Right atrium auricular region (tissue), 2 donors: ENCODE measurements around the gene CDH18. TPM values are rescaled to one million over a fixed set of nuclear protein-coding genes. Genes with fewer than 3 reads are reported as not detected.

Experiments used
- DNase-seq: peaks from one replicate; pipeline ENCODE4 v3.0.0-alpha.2; 2019; ENCODE audit warnings: low spot score
- H3K27ac ChIP-seq, 2 donors: fragments of 200-600 bp; sonication (generic); 1 replicate in 1 of 2; 2 replicates in 1 of 2; pipeline ENCODE4 v1.5.1; 2016 to 2019
- H3K27me3 ChIP-seq, 2 donors: fragments of 200-600 bp; sonication (generic); one replicate each; pipeline versions ENCODE4 v1.5.1 to v1.6.0; 2017 to 2019
- H3K36me3 ChIP-seq: fragments of 200-600 bp; sonication (generic); one replicate; pipeline ENCODE4 v1.5.1; 2016
- H3K4me1 ChIP-seq, 2 donors: fragments of 200-600 bp; sonication (generic); one replicate each; pipeline versions ENCODE4 v1.5.1 to v1.6.0; 2017 to 2019
- H3K4me3 ChIP-seq, 2 donors: fragments of 200-600 bp; sonication (generic); 1 replicate in 1 of 2; 2 replicates in 1 of 2; pipeline ENCODE4 v1.5.1; 2017 to 2019; ENCODE audit warnings: mild to moderate bottlenecking in 1 of 2, moderate library complexity in 1 of 2
- H3K9me3 ChIP-seq, 2 donors: fragments of 200-600 bp; sonication (generic); one replicate each; pipeline ENCODE4 v1.5.1; 2019
- total RNA-seq, 2 donors: library from RNA; depleted of rRNA; stranded (reverse); fragments of >200 nt; gene quantifications; one replicate each; pipeline ENCODE4 v1.1.0, GENCODE V29; 2016
- TF ChIP-seq, protein P1 (sequence below), 2 donors: fragments of 200-600 bp; sonication (generic); IDR thresholded peaks; one replicate each; pipeline ENCODE4 v1.5.1; 2019; ENCODE audit warnings: antibody characterized with exemption in 2 of 2

The CDH18 gene
- total RNA-seq, 2 donors from 2014 or later: not detected

DNA sequence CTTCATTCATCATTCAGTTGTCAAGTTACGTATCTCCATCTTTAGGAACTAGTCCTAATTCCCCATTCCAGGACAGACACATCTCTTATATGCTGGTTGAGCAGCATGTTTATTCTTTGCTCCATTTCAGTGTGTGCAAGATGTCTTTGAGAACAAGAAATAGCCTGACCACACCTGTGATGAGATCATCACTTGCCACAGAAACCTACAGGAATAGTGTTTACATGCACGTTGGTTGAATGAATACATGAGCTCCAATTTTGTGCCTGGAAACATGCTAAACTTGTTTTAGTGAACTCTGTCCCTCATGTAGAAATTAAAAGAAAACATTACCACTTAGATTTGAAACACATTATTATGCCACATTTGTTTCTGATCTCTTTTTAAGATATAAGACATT lies 489.1 kb downstream of the CDH18 start:
- Histone ChIP-seq H3K27me3 (no peaks in the 10 kb centered on the region), H3K9me3 (no peaks in the 10 kb centered on the region), H3K27ac (no peak overlapping the region), H3K4me1 (no peaks in the 10 kb centered on the region), H3K4me3 (no peak overlapping the region), H3K36me3 (no peaks in the 10 kb centered on the region)
- no peak for DNase-seq
- TF ChIP-seq, protein P1, sequence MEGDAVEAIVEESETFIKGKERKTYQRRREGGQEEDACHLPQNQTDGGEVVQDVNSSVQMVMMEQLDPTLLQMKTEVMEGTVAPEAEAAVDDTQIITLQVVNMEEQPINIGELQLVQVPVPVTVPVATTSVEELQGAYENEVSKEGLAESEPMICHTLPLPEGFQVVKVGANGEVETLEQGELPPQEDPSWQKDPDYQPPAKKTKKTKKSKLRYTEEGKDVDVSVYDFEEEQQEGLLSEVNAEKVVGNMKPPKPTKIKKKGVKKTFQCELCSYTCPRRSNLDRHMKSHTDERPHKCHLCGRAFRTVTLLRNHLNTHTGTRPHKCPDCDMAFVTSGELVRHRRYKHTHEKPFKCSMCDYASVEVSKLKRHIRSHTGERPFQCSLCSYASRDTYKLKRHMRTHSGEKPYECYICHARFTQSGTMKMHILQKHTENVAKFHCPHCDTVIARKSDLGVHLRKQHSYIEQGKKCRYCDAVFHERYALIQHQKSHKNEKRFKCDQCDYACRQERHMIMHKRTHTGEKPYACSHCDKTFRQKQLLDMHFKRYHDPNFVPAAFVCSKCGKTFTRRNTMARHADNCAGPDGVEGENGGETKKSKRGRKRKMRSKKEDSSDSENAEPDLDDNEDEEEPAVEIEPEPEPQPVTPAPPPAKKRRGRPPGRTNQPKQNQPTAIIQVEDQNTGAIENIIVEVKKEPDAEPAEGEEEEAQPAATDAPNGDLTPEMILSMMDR (IDR thresholded peaks at IDR 0.05): no peak

DNA sequence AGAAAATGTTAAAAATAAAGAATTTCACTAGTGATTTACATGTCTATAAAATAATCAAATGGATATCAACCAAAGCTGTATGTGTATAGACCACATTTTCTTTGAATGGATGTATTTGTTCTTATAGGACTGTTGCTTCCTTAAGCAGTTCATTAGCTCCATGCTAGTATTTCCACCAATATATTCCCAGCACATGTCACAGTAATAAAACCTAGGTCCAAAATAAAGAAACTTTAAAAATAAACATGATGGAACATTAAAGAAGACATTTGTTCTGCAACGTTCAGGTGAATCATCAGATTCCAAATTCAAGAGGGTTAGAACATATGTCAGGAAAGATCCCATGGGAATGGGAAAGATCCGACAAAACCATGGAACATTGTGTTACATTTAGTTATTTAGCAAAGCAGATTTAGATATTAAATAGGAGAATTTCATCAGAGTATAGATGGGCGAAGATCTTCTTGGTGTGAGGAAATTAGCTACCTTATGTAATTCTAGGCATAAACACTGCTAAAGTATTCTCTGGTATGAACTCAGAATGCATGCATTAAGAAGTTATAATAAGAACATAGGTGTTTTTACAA lies 490.7 kb downstream of the CDH18 start:
- DNase-seq: no peak
- no peaks in the 10 kb centered on the region for H3K4me1 ChIP-seq
- no peaks in the 10 kb centered on the region for H3K36me3 ChIP-seq
- TF ChIP-seq, protein P1 (IDR thresholded peaks at IDR 0.05): no peak
- H3K27me3 ChIP-seq: no peaks in the 10 kb centered on the region
- no peak overlapping the region for H3K4me3 ChIP-seq
- H3K9me3 ChIP-seq: no peaks in the 10 kb centered on the region
- H3K27ac ChIP-seq: no peak overlapping the region

DNA sequence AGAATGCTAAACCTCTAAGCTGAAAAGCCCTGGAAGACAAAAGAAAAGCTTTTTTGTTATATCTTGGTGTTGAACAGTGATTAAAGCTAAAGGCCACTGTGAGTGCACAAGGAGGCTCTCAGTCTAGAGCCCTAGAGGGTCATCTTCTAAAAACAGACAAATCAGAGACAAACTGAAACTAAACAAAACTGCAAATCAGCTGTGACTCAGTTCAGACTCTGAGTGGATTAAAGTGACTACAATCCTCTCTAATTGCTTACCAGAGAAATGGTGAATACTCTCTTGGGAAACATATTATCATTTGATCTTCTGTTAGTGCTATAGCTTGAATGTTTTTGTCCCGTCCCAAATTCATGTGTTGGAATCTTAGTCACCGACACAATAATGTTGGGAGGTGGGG lies 491.9 kb downstream of the CDH18 start:
- Histone ChIP-seq H3K27ac (no peak overlapping the region), H3K4me3 (no peak overlapping the region), H3K36me3 (no peaks in the 10 kb centered on the region), H3K27me3 (no peaks in the 10 kb centered on the region), H3K4me1 (no peaks in the 10 kb centered on the region), H3K9me3 (no peaks in the 10 kb centered on the region)
- DNase-seq: no peak
- TF ChIP-seq, protein P1 (IDR thresholded peaks at IDR 0.05): no peak

DNA sequence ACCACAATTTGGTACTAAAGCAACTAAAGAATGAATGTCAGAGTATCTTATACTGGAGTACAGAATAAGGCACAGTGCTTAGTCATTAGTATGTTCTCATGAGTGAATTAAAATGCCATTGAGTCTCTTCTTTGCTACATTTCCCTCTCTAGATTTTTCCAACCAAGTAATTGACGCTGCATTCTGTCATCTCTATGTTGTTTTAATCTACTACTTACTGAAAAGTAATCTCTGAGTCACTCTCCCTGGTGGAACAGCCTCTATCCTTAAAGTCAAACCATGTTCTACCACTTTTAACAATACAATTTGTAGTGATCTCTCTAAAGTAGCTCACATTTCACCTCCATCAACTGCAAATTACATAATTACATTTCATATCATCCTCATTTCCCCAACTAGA lies 495.1 kb downstream of the CDH18 start:
- TF ChIP-seq, protein P1 (IDR thresholded peaks at IDR 0.05): no peak
- Histone ChIP-seq H3K4me1 (no peaks in the 10 kb centered on the region), H3K9me3 (no peaks in the 10 kb centered on the region), H3K27ac (no peak overlapping the region), H3K4me3 (no peak overlapping the region), H3K36me3 (no peaks in the 10 kb centered on the region), H3K27me3 (no peaks in the 10 kb centered on the region)
- no peak for DNase-seq

DNA sequence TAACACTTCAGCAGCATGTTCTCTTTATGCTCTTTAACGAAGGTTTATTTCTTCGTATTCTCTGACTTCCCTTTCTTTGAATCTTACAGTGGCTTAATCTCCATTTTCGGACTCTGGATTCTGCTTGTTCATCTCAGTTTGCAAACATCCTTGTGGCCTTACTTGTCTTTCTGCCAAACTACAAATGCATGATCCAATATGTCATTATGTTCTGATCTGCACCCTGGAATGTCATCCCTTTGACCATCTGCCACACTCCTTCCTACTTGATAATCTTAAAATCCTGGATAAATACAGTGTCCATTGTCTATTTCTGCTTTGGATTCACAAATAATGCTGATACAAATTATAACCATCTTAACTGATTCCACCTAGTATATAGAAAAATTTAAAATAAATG lies 499.2 kb downstream of the CDH18 start:
- Histone ChIP-seq H3K4me1 (no peaks in the 10 kb centered on the region), H3K27ac (no peak overlapping the region), H3K9me3 (no peaks in the 10 kb centered on the region), H3K4me3 (no peak overlapping the region), H3K36me3 (no peaks in the 10 kb centered on the region), H3K27me3 (no peaks in the 10 kb centered on the region)
- no peak for DNase-seq
- TF ChIP-seq, protein P1 (IDR thresholded peaks at IDR 0.05): no peak

DNA sequence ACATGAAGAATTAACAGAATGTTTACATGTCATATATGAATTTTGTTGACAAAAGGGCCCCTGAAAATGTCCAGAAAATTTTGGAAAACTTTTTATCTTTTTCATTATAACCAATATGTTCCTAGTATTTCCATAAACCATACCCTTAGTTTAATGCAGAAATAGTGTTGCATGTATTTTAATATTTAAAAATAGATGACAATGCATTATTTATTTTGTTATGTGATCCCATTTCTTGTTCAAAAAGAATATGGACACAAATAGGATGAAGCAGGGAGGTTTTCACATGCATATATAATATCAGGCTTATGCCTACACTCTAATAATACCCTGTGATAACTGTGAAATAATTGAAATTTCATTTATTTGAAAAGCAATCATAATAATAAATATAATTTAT lies 500.5 kb downstream of the CDH18 start:
- Histone ChIP-seq H3K27ac (no peak overlapping the region), H3K4me1 (no peaks in the 10 kb centered on the region), H3K4me3 (no peak overlapping the region), H3K9me3 (no peaks in the 10 kb centered on the region), H3K27me3 (no peaks in the 10 kb centered on the region), H3K36me3 (no peaks in the 10 kb centered on the region)
- TF ChIP-seq, protein P1 (IDR thresholded peaks at IDR 0.05): no peak
- no peak for DNase-seq
